HEK293 (cell line): ENCODE measurements around the gene C7orf33.

Experiments used
- CTCF ChIA-PET: fragments of 350-600 bp; formaldehyde crosslinking; extraction: SDS; loops from one replicate; lab custom pipeline; 2021; ENCODE audit warnings: antibody characterized with exemption; lab: Yijun Ruan, JAX
- POLR2A ChIA-PET: fragments of 300-600 bp; formaldehyde crosslinking; extraction: SDS; loops from one replicate; lab custom pipeline; 2020; ENCODE audit warnings: antibody characterized with exemption, inconsistent platforms; lab: Yijun Ruan, JAX
- H3K27ac ChIP-seq: fragments of 200-500 bp; sonication (Bioruptor generic); 2 replicates; pipeline ENCODE4 v1.5.1; 2014; ENCODE audit warnings: low read depth, low read length, control low read depth, inconsistent platforms; ENCODE audit errors: extremely low read depth
- H3K36me3 ChIP-seq, 2 experiments: fragments of 200-500 bp in 1 of 2; sonication (Bioruptor generic) in 1 of 2; 1 replicate in 1 of 2; 2 replicates in 1 of 2; pipeline ENCODE4 v1.5.1; 2014 to 2017; ENCODE audit warnings: inconsistent platforms in 2 of 2, low read length in 2 of 2; ENCODE audit not compliant: control insufficient read depth in 2 of 2, insufficient read depth in 1 of 2
- H3K4me1 ChIP-seq: fragments of 200-500 bp; sonication (Bioruptor generic); 2 replicates; pipeline ENCODE4 v1.5.1; 2014; ENCODE audit warnings: mild to moderate bottlenecking, low read length, inconsistent platforms; ENCODE audit not compliant: control insufficient read depth, insufficient read depth
- H3K4me3 ChIP-seq: 2 replicates; pipeline ENCODE4 v1.5.1; 2011; ENCODE audit warnings: low read depth, mild to moderate bottlenecking, control low read depth, low read length, moderate library complexity
- H3K9me3 ChIP-seq: fragments of 200-500 bp; sonication (Bioruptor generic); 2 replicates; pipeline ENCODE4 v1.5.1; 2014; ENCODE audit warnings: low read depth, low read length, inconsistent platforms; ENCODE audit not compliant: control insufficient read depth, insufficient read depth
- INSM2 ChIP-seq: fragments of 450-650 bp; formaldehyde crosslinking; IDR thresholded peaks from 2 replicates; pipeline ENCODE4 v1.5.1; 2016; ENCODE audit warnings: missing biosample characterization, missing genetic modification characterization
- KLF1 ChIP-seq: fragments of 450-650 bp; formaldehyde crosslinking; IDR thresholded peaks from 2 replicates; pipeline ENCODE4 v1.5.1; 2016; ENCODE audit warnings: missing biosample characterization, missing genetic modification characterization
- KLF16 ChIP-seq: fragments of 450-650 bp; formaldehyde crosslinking; IDR thresholded peaks from 2 replicates; pipeline ENCODE4 v1.5.1; 2017; ENCODE audit warnings: missing biosample characterization, missing genetic modification characterization
- KLF8 ChIP-seq: fragments of 450-650 bp; formaldehyde crosslinking; IDR thresholded peaks from 2 replicates; pipeline ENCODE4 v1.5.1; 2016; ENCODE audit warnings: missing biosample characterization, missing genetic modification characterization
- PRDM2 ChIP-seq: fragments of 450-650 bp; formaldehyde crosslinking; IDR thresholded peaks from 2 replicates; pipeline ENCODE4 v1.5.1; 2016; ENCODE audit warnings: missing biosample characterization, missing genetic modification characterization, borderline replicate concordance
- SCRT2 ChIP-seq: fragments of 450-650 bp; formaldehyde crosslinking; IDR thresholded peaks from 2 replicates; pipeline ENCODE4 v1.5.1; 2016; ENCODE audit warnings: missing biosample characterization, missing genetic modification characterization
- ZBTB11 ChIP-seq: fragments of 450-650 bp; formaldehyde crosslinking; conservative IDR thresholded peaks from 2 replicates; pipeline ENCODE4 v1.5.1; 2016; ENCODE audit warnings: low read depth, missing biosample characterization, missing genetic modification characterization
- ZBTB17 ChIP-seq: fragments of 450-650 bp; formaldehyde crosslinking; IDR thresholded peaks from 2 replicates; pipeline ENCODE4 v1.5.1; 2016; ENCODE audit warnings: missing biosample characterization, missing genetic modification characterization
- ZBTB48 ChIP-seq: fragments of 450-650 bp; formaldehyde crosslinking; IDR thresholded peaks from 2 replicates; pipeline ENCODE4 v1.5.1; 2016; ENCODE audit warnings: missing biosample characterization, missing genetic modification characterization
- ZBTB8A ChIP-seq: fragments of 450-650 bp; formaldehyde crosslinking; IDR thresholded peaks from 2 replicates; pipeline ENCODE4 v1.5.1; 2016; ENCODE audit warnings: missing biosample characterization, missing genetic modification characterization
- ZFHX2 ChIP-seq: fragments of 450-650 bp; formaldehyde crosslinking; conservative IDR thresholded peaks from 2 replicates; pipeline ENCODE4 v1.5.1; 2016; ENCODE audit warnings: missing biosample characterization, missing genetic modification characterization
- ZFP41 ChIP-seq: fragments of 450-650 bp; formaldehyde crosslinking; IDR thresholded peaks from 2 replicates; pipeline ENCODE4 v1.5.1; 2016; ENCODE audit warnings: missing biosample characterization, missing genetic modification characterization, borderline replicate concordance
- ZNF16 ChIP-seq: fragments of 450-650 bp; formaldehyde crosslinking; IDR thresholded peaks from 2 replicates; pipeline ENCODE4 v1.5.1; 2016; ENCODE audit warnings: low read depth, missing biosample characterization, missing genetic modification characterization
- ZNF248 ChIP-seq: fragments of 450-650 bp; formaldehyde crosslinking; IDR thresholded peaks from 2 replicates; pipeline ENCODE4 v1.5.1; 2017; ENCODE audit warnings: missing biosample characterization, missing genetic modification characterization
- ZNF311 ChIP-seq: fragments of 450-650 bp; formaldehyde crosslinking; IDR thresholded peaks from 2 replicates; pipeline ENCODE4 v1.5.1; 2017; ENCODE audit warnings: missing biosample characterization, missing genetic modification characterization, borderline replicate concordance
- ZNF449 ChIP-seq: fragments of 450-650 bp; formaldehyde crosslinking; IDR thresholded peaks from 2 replicates; pipeline ENCODE4 v1.5.1; 2017; ENCODE audit warnings: missing biosample characterization, mild to moderate bottlenecking, missing genetic modification characterization, moderate library complexity
- ZNF529 ChIP-seq: fragments of 450-650 bp; formaldehyde crosslinking; IDR thresholded peaks from 2 replicates; pipeline ENCODE4 v1.5.1; 2017; ENCODE audit warnings: missing genetic modification characterization, missing biosample characterization; ENCODE audit not compliant: insufficient replicate concordance
- ZNF544 ChIP-seq: fragments of 450-650 bp; formaldehyde crosslinking; IDR thresholded peaks from 2 replicates; pipeline ENCODE4 v1.5.0; 2017; ENCODE audit warnings: missing biosample characterization, missing genetic modification characterization
- ZNF549 ChIP-seq: fragments of 450-650 bp; IDR thresholded peaks from 2 replicates; pipeline ENCODE4 v1.5.1; 2018; ENCODE audit warnings: missing biosample characterization, missing genetic modification characterization, mild to moderate bottlenecking, inconsistent platforms, moderate library complexity
- ZNF560 ChIP-seq: fragments of 450-650 bp; formaldehyde crosslinking; IDR thresholded peaks from 2 replicates; pipeline ENCODE4 v1.5.1; 2017; ENCODE audit warnings: missing biosample characterization, missing genetic modification characterization, borderline replicate concordance
- ZNF610 ChIP-seq: fragments of 450-650 bp; formaldehyde crosslinking; IDR thresholded peaks from 2 replicates; pipeline ENCODE4 v1.5.1; 2016; ENCODE audit warnings: missing biosample characterization, missing genetic modification characterization, borderline replicate concordance
- ZNF624 ChIP-seq: fragments of 450-650 bp; formaldehyde crosslinking; IDR thresholded peaks from 2 replicates; pipeline ENCODE4 v1.5.1; 2017; ENCODE audit warnings: missing biosample characterization, missing genetic modification characterization
- ZNF768 ChIP-seq: fragments of 450-650 bp; formaldehyde crosslinking; IDR thresholded peaks from 2 replicates; pipeline ENCODE4 v1.5.1; 2018; ENCODE audit warnings: missing biosample characterization, mild to moderate bottlenecking, missing genetic modification characterization
- ZNF777 ChIP-seq: fragments of 450-650 bp; formaldehyde crosslinking; IDR thresholded peaks from 2 replicates; pipeline ENCODE4 v1.5.1; 2017; ENCODE audit warnings: missing biosample characterization, missing genetic modification characterization, borderline replicate concordance
- ZNF837 ChIP-seq: fragments of 450-650 bp; formaldehyde crosslinking; IDR thresholded peaks from 2 replicates; pipeline ENCODE4 v1.5.1; 2016; ENCODE audit warnings: missing biosample characterization, missing genetic modification characterization

The C7orf33 gene

GRCh38 chr7:148571381-148571780 lies 19.2 kb upstream of the C7orf33 start:
- no peaks in the 10 kb centered on the region for H3K36me3 ChIP-seq
- no peak overlapping the region for H3K27ac ChIP-seq
- CTCF ChIA-PET = interaction anchor here (1.2 kb wide), 1 partner anchor 127 kb away, joined by 4 read pairs; the partner anchor contains the start of gene CUL1
- no peaks in the 10 kb centered on the region for H3K4me1 ChIP-seq
- H3K9me3 ChIP-seq = no peaks in the 10 kb centered on the region
- H3K4me3 ChIP-seq = no peak overlapping the region
- TF ChIP-seq ZNF248 (tag by site-specific recombination) (no peak), ZBTB48 (tag by site-specific recombination) (no peak), KLF8 (tag by site-specific recombination) (no peak), ZFHX2 (no peak), ZBTB8A (tag by site-specific recombination) (no peak), ZBTB17 (tag by site-specific recombination) (no peak), KLF1 (no peak), ZNF560 (tag by site-specific recombination) (no peak), ZNF529 (no peak), ZFP41 (tag by site-specific recombination) (no peak), ZNF311 (no peak), ZNF777 (tag by site-specific recombination) (no peak), ZNF768 (tag by site-specific recombination) (no peak), ZBTB11 (tag by site-specific recombination) (no peak), ZNF16 (tag by site-specific recombination) (no peak), ZNF544 (tag by site-specific recombination) (no peak), ZNF610 (tag by site-specific recombination) (no peak), KLF16 (tag by site-specific recombination) (no peak), ZNF549 (tag by site-specific recombination) (no peak), ZNF624 (tag by site-specific recombination) (no peak)
- POLR2A ChIA-PET = no interaction called here

GRCh38 chr7:148572067-148572522 lies 18.5 kb upstream of the C7orf33 start:
- Histone ChIP-seq H3K36me3 (no peaks in the 10 kb centered on the region), H3K4me3 (no peak overlapping the region), H3K4me1 (no peaks in the 10 kb centered on the region), H3K9me3 (no peaks in the 10 kb centered on the region), H3K27ac (no peak overlapping the region)
- ChIA-PET CTCF (interaction anchor here (1.2 kb wide), 1 partner anchor 126 kb away, joined by 4 read pairs; the partner anchor contains the start of gene CUL1), POLR2A (no interaction called here)
- TF ChIP-seq ZNF449 (tag by site-specific recombination) (no peak), INSM2 (tag by site-specific recombination) (no peak), SCRT2 (tag by site-specific recombination) (no peak), PRDM2 (tag by site-specific recombination) (no peak), ZNF837 (no peak)
